Testis (tissue), 2 donors: ENCODE data around the gene SPG7.

Experiments
- CTCF ChIP-seq, 3 experiments: fragments of 450-650 bp in 2 of 3; fragments of 200-600 bp in 1 of 3; sonication (generic) in 1 of 3; IDR thresholded peaks; one replicate each; pipeline ENCODE4 v1.5.1; 2016 to 2019; ENCODE audit warnings: antibody characterized with exemption in 3 of 3, mild to moderate bottlenecking in 2 of 3, moderate library complexity in 1 of 3
- POLR2A ChIP-seq: fragments of 450-650 bp; IDR thresholded peaks from one replicate; pipeline ENCODE4 v1.6.1; 2017; ENCODE audit warnings: antibody characterized with exemption, mild to moderate bottlenecking, moderate library complexity

DNA sequence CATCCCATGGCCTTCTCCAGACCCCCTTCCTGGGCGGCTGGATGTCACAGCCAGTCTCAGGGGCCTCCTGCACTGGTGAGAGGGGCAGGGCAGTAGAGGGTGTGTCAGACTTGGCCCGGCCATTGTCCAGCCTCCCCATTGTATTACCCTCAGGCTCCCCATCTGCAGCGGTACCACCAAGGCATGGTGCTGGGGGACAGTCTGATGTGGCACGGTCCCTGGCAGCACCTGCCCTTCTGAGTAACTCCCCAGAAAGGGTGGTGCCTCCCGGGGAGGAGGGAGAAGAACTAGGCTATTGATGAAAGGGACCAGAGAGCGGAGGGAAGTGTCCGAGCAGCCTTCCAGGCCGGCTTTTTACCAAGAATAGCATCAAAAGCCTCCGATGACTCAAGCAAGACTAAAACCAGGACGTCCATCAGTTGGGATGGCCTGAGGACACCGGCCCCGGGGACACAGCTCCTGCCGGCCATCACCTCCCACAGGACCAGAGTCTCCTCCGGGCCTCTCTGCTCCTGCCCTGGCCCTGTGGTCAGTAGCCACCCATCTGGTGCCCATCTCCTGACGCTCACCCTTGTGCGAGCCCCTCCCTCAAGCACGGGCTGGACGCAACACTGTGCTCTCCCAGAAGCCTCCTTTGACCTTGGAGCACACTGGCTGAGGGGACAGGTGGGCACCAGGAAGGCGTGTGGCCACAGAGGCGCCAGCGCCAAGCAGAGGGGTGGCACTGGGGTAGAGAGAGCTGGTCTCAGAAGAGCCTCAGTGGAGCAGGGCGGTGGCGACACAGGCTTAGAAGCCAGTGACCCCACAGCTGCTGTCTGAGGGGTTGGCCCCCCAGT lies 61.5 kb downstream of the SPG7 start:
- no peak for TF ChIP-seq CTCF (IDR thresholded peaks at IDR 0.05)
- TF ChIP-seq POLR2A, result no peak
